Bronchial epithelial cell (primary cell): Measurements from ENCODE around the gene PRMT3. TPM values are rescaled to one million over a fixed set of nuclear protein-coding genes. Genes with fewer than 3 reads are reported as not detected.

Experiments
- DNase-seq: peaks from one replicate; pipeline ENCODE4 v3.0.0-alpha.2; 2010; ENCODE audit warnings: low read depth
- FAIRE-seq: peaks from 2 replicates; lab custom pipeline; 2011; peaks lifted over from hg19 to GRCh38; lab: Jason Lieb, UNC
- H3K27me3 ChIP-seq: 2 replicates; pipeline ENCODE4 v1.5.1; 2011; ENCODE audit warnings: low read length; ENCODE audit not compliant: control insufficient read depth, insufficient read depth
- H3K36me3 ChIP-seq: 2 replicates; pipeline ENCODE4 v1.5.1; 2011; ENCODE audit warnings: low read length; ENCODE audit not compliant: control insufficient read depth, insufficient read depth
- H3K4me3 ChIP-seq: 2 replicates; pipeline ENCODE4 v1.5.1; 2011; ENCODE audit warnings: mild to moderate bottlenecking, low read depth, low read length, control low read depth
- total RNA-seq: library from RNA; depleted of rRNA; stranded (reverse); fragments of >200 nt; gene quantifications from 2 replicates; pipeline ENCODE4 v1.2.1, GENCODE V29; 2014
- TF ChIP-seq, protein P1 (sequence below): IDR thresholded peaks from 2 replicates; pipeline ENCODE4 v1.5.1; 2011; ENCODE audit warnings: mild to moderate bottlenecking, moderate library complexity, low read length, control low read depth, inconsistent platforms; ENCODE audit not compliant: insufficient read depth, severe bottlenecking

Gene PRMT3
- total RNA-seq, 1 donor from 2014 or later: 26.9 TPM

DNA sequence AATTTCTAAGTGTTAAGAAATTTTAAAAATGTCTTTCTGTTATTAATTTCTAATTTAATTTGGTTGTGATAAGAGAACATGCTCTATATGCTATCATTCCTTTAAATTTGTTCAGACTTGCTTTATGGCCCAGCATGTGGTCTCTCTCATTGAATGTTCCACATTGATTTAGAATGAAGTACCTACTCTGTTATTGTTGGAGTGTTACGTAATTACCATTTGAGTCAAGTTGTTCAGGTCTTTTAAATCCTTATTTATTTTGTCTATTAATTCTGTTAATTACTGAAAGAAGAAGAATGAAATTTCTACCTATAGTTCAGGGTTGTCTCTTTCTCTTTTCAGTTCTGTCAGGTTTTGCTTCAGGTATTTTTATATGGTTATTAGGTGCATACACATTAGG, 57.0 kb downstream of the PRMT3 start:
- TF ChIP-seq, protein P1, sequence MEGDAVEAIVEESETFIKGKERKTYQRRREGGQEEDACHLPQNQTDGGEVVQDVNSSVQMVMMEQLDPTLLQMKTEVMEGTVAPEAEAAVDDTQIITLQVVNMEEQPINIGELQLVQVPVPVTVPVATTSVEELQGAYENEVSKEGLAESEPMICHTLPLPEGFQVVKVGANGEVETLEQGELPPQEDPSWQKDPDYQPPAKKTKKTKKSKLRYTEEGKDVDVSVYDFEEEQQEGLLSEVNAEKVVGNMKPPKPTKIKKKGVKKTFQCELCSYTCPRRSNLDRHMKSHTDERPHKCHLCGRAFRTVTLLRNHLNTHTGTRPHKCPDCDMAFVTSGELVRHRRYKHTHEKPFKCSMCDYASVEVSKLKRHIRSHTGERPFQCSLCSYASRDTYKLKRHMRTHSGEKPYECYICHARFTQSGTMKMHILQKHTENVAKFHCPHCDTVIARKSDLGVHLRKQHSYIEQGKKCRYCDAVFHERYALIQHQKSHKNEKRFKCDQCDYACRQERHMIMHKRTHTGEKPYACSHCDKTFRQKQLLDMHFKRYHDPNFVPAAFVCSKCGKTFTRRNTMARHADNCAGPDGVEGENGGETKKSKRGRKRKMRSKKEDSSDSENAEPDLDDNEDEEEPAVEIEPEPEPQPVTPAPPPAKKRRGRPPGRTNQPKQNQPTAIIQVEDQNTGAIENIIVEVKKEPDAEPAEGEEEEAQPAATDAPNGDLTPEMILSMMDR: no peak
- no peaks in the 10 kb centered on the region for H3K36me3 ChIP-seq
- peak; percentile 11 for DNase-seq
- no peak overlapping the region for H3K4me3 ChIP-seq
- no peaks in the 10 kb centered on the region for H3K27me3 ChIP-seq
- no peak for FAIRE-seq

DNA sequence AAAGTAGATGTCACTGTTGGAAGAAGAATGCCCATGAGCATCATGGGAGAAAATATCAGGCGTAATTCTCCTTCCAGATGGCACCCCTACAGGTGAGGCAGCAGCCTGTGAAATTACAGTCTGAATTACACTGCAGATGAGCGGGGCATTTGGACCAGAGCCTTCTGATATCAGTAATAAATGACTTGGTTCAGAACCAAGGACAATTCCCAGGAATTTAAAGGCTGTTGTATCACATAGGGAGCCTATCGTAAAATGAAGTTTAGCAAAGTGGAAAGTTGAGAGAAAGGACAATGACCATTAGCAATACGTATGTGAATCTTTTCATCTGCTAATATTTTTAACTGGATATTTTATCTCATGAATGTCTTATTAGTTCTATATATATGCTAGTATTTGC, 61.3 kb downstream of the PRMT3 start:
- no peak for DNase-seq
- TF ChIP-seq, protein P1: no peak
- no peaks in the 10 kb centered on the region for H3K36me3 ChIP-seq
- FAIRE-seq: no peak
- no peak overlapping the region for H3K4me3 ChIP-seq
- no peaks in the 10 kb centered on the region for H3K27me3 ChIP-seq

DNA sequence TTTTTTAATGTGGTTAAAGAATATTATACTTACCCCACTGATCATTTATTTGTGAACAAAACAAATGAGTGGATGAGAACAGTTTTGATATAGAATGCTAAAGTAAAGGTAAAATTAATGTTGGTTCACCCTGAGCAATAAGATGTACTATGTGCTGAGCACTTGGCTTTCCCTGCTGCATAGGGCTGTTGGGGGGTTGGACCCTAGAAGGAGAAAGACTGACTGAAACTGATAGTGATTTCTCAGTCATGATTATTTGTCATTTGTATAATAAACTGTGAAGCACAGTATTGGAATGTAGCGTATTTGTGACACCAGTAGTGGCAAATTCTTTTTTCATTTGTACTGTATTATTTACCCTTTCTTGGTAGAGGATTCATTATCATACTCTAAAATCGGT, 63.3 kb downstream of the PRMT3 start:
- peak; percentile 4 for DNase-seq
- no peak for FAIRE-seq
- no peak overlapping the region for H3K4me3 ChIP-seq
- TF ChIP-seq, protein P1: no peak
- H3K27me3 ChIP-seq: no peaks in the 10 kb centered on the region
- H3K36me3 ChIP-seq: no peaks in the 10 kb centered on the region

DNA sequence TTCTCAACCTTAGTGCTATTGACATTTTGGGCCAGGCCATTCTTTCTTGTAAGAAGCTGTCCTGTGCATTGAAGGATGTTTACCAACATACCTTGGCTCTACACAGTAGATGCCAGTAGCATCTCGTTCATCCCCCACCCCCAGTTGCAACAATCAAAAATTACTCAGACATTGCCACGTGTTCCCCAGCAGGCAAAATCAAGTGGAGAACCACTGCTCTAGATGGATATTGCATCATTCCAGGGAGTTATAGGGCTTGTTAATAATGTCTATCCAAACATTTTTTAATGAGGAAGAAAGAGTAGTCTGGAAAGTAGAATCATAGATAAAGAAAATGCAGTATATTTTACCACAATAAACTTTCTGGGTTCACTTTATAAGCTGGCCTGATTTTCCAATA, 64.1 kb downstream of the PRMT3 start:
- peak; percentile 81 for DNase-seq
- no peak for FAIRE-seq
- Histone ChIP-seq H3K36me3 (no peaks in the 10 kb centered on the region), H3K27me3 (no peaks in the 10 kb centered on the region), H3K4me3 (no peak overlapping the region)
- TF ChIP-seq, protein P1: no peak

DNA sequence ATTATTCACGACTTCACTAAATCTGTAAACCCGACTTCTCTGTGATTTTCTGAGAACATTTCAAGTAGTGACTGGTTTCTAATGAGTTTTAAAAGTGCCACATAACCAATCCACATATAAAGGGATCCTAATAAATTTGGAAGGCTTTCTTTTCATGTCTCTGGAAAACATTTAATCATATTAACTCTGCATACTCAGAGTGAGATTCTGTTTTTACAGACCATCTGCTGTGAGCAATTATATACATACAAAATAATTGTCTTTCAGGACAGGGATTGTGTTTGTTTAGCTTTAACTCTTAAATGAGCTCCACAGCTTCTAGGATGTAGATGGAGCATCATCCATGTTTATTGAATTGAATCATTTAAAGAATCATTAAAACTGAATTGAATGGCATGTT, 65.1 kb downstream of the PRMT3 start:
- TF ChIP-seq, protein P1: no peak
- FAIRE-seq: no peak
- Histone ChIP-seq H3K36me3 (no peaks in the 10 kb centered on the region), H3K27me3 (no peaks in the 10 kb centered on the region), H3K4me3 (no peak overlapping the region)
- no peak for DNase-seq

DNA sequence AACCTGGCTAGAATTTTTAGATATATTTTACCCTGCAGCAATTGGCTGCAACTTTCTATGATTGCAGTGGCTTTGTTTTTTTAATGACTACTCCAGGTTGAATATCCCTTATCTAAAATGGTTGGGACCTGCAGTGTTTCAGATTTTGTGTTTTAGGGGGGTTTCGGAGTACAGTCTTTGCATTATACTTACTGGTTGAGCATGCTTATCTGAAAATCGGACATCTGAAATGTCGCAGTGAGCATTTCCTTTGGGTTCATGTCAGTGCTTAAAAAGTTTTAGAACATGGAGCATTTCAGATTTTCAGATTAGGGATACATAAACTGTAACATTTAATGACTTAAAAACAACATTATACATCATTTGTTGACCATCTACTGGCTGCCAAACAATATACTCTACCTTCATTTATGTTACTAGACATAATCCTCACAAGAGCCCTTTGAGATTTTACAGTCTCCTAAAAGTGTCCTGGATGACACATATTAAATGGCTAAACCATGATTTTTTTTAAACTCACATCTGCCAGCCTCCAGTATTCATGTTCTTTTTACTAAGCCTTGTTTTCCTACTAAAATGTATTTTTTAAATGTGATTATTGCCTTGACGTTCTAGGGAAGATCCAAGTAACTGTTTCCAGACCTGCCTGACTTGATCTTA, 66.3 kb downstream of the PRMT3 start:
- Histone ChIP-seq H3K4me3 (no peak overlapping the region), H3K36me3 (no peaks in the 10 kb centered on the region), H3K27me3 (no peaks in the 10 kb centered on the region)
- FAIRE-seq: no peak
- no peak for DNase-seq
- TF ChIP-seq, protein P1: no peak
